HEK293 (cell line): ENCODE measurements around the gene CORO2B.

ENCODE experiments used
- HIC1 ChIP-seq: fragments of 450-650 bp; formaldehyde crosslinking; IDR thresholded peaks from 2 replicates; pipeline ENCODE4 v1.5.1; 2016; ENCODE audit warnings: missing biosample characterization, missing genetic modification characterization
- PRDM1 ChIP-seq: fragments of 450-650 bp; formaldehyde crosslinking; IDR thresholded peaks from 2 replicates; pipeline ENCODE4; 2016; ENCODE audit warnings: missing biosample characterization, missing genetic modification characterization
- PRDM10 ChIP-seq: fragments of 450-650 bp; formaldehyde crosslinking; IDR thresholded peaks from 2 replicates; pipeline ENCODE4 v1.5.1; 2016; ENCODE audit warnings: missing biosample characterization, missing genetic modification characterization
- PRDM6 ChIP-seq: fragments of 450-650 bp; formaldehyde crosslinking; IDR thresholded peaks from 2 replicates; pipeline ENCODE4 v1.5.1; 2017; ENCODE audit warnings: missing biosample characterization, missing genetic modification characterization
- REST ChIP-seq: fragments of 450-650 bp; formaldehyde crosslinking; IDR thresholded peaks from 2 replicates; pipeline ENCODE4 v1.5.1; 2016; ENCODE audit warnings: missing biosample characterization, missing genetic modification characterization
- SCRT2 ChIP-seq: fragments of 450-650 bp; formaldehyde crosslinking; IDR thresholded peaks from 2 replicates; pipeline ENCODE4 v1.5.1; 2016; ENCODE audit warnings: missing biosample characterization, missing genetic modification characterization
- YY1 ChIP-seq: fragments of 450-650 bp; formaldehyde crosslinking; IDR thresholded peaks from 2 replicates; pipeline ENCODE4 v1.5.1; 2018; ENCODE audit warnings: missing biosample characterization, missing genetic modification characterization
- ZBTB10 ChIP-seq: fragments of 450-650 bp; formaldehyde crosslinking; IDR thresholded peaks from 2 replicates; pipeline ENCODE4 v1.5.1; 2016; ENCODE audit warnings: missing biosample characterization, missing genetic modification characterization
- ZBTB17 ChIP-seq: fragments of 450-650 bp; formaldehyde crosslinking; IDR thresholded peaks from 2 replicates; pipeline ENCODE4 v1.5.1; 2016; ENCODE audit warnings: missing biosample characterization, missing genetic modification characterization
- ZFHX2 ChIP-seq: fragments of 450-650 bp; formaldehyde crosslinking; conservative IDR thresholded peaks from 2 replicates; pipeline ENCODE4 v1.5.1; 2016; ENCODE audit warnings: missing biosample characterization, missing genetic modification characterization
- ZNF18 ChIP-seq: fragments of 450-650 bp; formaldehyde crosslinking; IDR thresholded peaks from 2 replicates; pipeline ENCODE4 v1.5.1; 2016; ENCODE audit warnings: missing biosample characterization, missing genetic modification characterization
- ZNF274 ChIP-seq, 2 experiments: fragments of 200-500 bp in 1 of 2; fragments of 450-650 bp in 1 of 2; sonication (Bioruptor generic) in 1 of 2; formaldehyde crosslinking in 1 of 2; IDR thresholded peaks; 2 replicates each; pipeline versions ENCODE4 v1.5.1 to v1.6.1; 2014 to 2016; ENCODE audit warnings: borderline replicate concordance in 1 of 2, inconsistent platforms in 1 of 2, low read length in 1 of 2, missing biosample characterization in 1 of 2, missing genetic modification characterization in 1 of 2
- ZNF366 ChIP-seq: fragments of 450-650 bp; formaldehyde crosslinking; conservative IDR thresholded peaks from 2 replicates; pipeline ENCODE4 v1.5.1; 2016; ENCODE audit warnings: missing biosample characterization, missing genetic modification characterization
- ZNF398 ChIP-seq: fragments of 450-650 bp; formaldehyde crosslinking; IDR thresholded peaks from 2 replicates; pipeline ENCODE4 v1.5.1; 2017; ENCODE audit warnings: missing biosample characterization, missing genetic modification characterization
- ZNF501 ChIP-seq: fragments of 450-650 bp; formaldehyde crosslinking; IDR thresholded peaks from 2 replicates; pipeline ENCODE4 v1.5.1; 2016; ENCODE audit warnings: missing biosample characterization, missing genetic modification characterization
- ZNF610 ChIP-seq: fragments of 450-650 bp; formaldehyde crosslinking; IDR thresholded peaks from 2 replicates; pipeline ENCODE4 v1.5.1; 2016; ENCODE audit warnings: missing biosample characterization, missing genetic modification characterization, borderline replicate concordance
- ZNF843 ChIP-seq: fragments of 450-650 bp; formaldehyde crosslinking; IDR thresholded peaks from 2 replicates; pipeline ENCODE4 v1.5.1; 2016; ENCODE audit warnings: missing biosample characterization, missing genetic modification characterization
- ZSCAN5A ChIP-seq: fragments of 450-650 bp; formaldehyde crosslinking; IDR thresholded peaks from 2 replicates; pipeline ENCODE4 v1.5.1; 2016; ENCODE audit warnings: missing biosample characterization, missing genetic modification characterization

Gene CORO2B

GRCh38 chr15:68550498-68551295 lies 28.1 kb upstream of the CORO2B start (continued):
- TF ChIP-seq REST (tag by site-specific recombination) (no peak), ZNF18 (no peak), ZBTB10 (tag by site-specific recombination) (peak; percentile 33; the same call in 1 of the 2 replicates), ZNF274 (IDR thresholded peaks at IDR 0.05; ENCODE audit: low read length) (no peak), ZNF274 (tag by site-specific recombination; IDR thresholded peaks at IDR 0.05; ENCODE audit: borderline replicate concordance) (no peak), ZNF398 (tag by site-specific recombination) (no peak), ZNF366 (tag by site-specific recombination) (no peak), ZBTB17 (tag by site-specific recombination) (peak; percentile 54; the same call in 1 of the 2 replicates), PRDM1 (tag by site-specific recombination) (no peak), ZSCAN5A (tag by site-specific recombination) (no peak), ZFHX2 (peak; percentile 85), PRDM6 (no peak), HIC1 (tag by site-specific recombination) (no peak), SCRT2 (tag by site-specific recombination) (no peak), ZNF501 (tag by site-specific recombination) (no peak), YY1 (no peak), ZNF843 (tag by site-specific recombination) (no peak), PRDM10 (tag by site-specific recombination) (peak; percentile 40; the same call in 1 of the 2 replicates), ZNF610 (tag by site-specific recombination) (no peak)
